ENCODE data around the gene FLNC. TPM values are rescaled to one million over a fixed set of nuclear protein-coding genes. Genes with fewer than 3 reads are reported as not detected.
A peak's percentile ranks its signal among the peaks of the same experiment; 100 is the strongest.

The FLNC gene
- polyA plus RNA-seq, 3 donors from 2014 or later: not detected

DNA sequence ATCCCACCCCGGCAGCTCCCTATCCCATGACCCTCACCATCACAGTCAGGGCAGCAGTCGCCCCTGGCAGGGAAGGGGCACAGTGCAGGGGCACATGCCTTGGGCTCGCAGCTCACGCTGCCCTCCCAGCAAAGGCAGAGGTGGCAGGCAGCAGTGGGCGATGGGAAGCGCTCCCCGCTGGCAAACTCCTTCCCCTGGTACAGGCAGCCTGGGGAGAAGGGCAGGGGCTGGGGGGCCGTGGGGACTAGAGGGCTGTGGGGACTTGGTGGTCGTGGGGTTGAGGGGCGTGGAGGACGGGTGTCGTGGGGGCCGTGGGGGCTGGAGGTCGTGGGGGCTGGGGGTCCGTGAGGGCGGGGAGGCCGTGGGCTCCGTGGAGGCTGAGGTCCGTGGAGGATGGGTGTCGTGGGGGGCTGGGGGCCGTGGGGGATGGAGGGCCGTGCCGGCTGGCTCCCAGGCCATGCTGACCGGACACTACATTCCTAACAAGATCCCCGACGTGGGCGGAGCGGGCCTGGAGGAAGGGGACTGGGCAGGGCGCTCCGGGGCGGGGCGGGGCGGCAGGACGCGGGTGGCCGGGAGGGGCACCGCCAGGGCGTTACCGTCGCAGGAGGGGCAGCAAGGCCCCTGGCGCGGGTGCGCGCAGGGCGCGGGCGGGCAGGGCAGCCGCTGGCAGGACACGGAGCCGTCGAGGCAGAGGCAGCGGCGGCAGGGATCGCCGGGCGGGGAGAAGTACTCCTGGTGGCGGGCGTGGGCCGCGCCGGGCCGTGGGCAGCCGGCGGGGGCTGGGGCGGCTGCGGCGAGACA, 60.3 kb downstream of the FLNC start:
- H3K4me3 Mint-ChIP-seq: peak overlapping the region in 2 of 5 donors; percentile 45 to 54
- H3K9me3 Mint-ChIP-seq: no peaks in the 10 kb centered on the region

DNA sequence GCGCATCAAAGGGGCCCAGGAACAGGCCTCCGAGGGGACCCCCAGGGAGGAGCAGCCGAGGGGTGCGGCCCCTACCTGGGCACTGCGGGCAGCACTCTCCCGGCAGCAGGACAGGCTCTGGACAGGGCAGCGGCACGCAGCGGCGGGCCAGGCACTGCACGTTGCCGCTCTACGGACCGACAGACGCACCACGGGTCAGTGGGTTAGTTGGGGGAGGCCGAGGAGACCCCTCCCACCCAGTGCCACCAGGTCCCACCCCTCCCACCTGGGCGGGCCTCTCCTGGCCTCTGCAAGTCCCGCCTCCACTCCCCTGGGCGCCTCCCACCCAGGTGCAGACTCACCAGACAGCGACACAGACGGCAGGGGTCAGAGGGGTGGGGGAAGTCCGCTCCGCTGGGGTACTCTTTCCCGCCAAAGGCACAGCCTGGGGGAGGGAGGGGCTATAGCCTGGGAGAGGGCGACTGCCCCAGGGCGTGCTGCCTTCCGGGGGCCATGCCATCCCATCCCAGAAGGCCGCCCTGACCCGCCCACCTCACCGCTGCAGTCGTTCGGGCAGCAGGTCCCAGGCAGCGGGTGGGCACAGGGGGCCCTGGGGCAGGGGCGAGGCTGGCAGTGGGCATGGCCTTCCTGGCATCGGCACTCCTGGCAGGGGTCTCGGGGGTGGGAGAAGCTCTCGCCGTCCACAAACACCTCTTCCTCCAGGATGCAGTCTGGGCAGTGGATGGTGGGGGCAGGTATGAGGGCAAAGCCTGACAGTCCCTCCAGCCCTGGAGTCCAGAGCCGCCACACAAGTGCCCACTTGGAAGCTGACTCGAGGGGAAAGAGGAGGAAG, 61.1 kb downstream of the FLNC start:
- no peak overlapping the region for H3K27ac Mint-ChIP-seq
- peaks cover 1 to 5% of the 10 kb centered on the region in 2 donors for H3K4me1 Mint-ChIP-seq
- no peak for DNase-seq
- no peaks in the 10 kb centered on the region for H3K9me3 Mint-ChIP-seq
- peak overlapping the region in 2 of 5 donors; percentile 18 to 27 for H3K4me3 Mint-ChIP-seq
- no peaks in the 10 kb centered on the region for H3K36me3 Mint-ChIP-seq
- H3K27me3 Mint-ChIP-seq (ENCODE audit: low read depth in 3 of 3): peaks cover 0 to 2% (median 1%) of the 10 kb centered on the region in 3 donors

More for the DNA sequence above, 60.3 kb downstream of the FLNC start:
- H3K27ac Mint-ChIP-seq: no peak overlapping the region
- DNase-seq: no peak
- H3K27me3 Mint-ChIP-seq (ENCODE audit: low read depth in 3 of 3): peaks cover 0 to 2% (median 1%) of the 10 kb centered on the region in 3 donors
- no peaks in the 10 kb centered on the region for H3K36me3 Mint-ChIP-seq
- H3K4me1 Mint-ChIP-seq: peaks cover 1 to 5% of the 10 kb centered on the region in 2 donors

DNA sequence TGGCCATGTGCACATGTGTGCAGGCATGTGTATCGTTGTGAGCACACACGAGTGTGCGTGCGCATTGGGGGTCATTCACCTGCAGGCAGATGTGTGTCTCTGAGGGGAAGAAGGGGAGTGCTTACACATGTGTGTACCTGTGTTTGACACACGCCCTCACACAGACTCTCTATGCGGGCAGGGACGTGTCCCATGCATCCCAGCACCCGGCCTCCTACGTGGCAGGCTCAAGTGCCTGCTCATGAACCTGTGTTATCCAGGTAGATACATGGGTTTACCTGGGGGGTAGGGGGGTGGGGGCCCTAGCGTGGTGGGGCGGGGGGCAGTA, 61.7 kb downstream of the FLNC start:
- Mint-ChIP-seq H3K27ac (no peak overlapping the region), H3K4me1 (peaks cover 1 to 5% of the 10 kb centered on the region in 2 donors), H3K36me3 (no peaks in the 10 kb centered on the region), H3K9me3 (no peaks in the 10 kb centered on the region), H3K27me3 (ENCODE audit: low read depth in 3 of 3) (peaks cover 1 to 4% (median 2%) of the 10 kb centered on the region in 3 donors), H3K4me3 (peak overlapping the region in 2 of 5 donors; percentile 18 to 27)
- no peak for DNase-seq

DNA sequence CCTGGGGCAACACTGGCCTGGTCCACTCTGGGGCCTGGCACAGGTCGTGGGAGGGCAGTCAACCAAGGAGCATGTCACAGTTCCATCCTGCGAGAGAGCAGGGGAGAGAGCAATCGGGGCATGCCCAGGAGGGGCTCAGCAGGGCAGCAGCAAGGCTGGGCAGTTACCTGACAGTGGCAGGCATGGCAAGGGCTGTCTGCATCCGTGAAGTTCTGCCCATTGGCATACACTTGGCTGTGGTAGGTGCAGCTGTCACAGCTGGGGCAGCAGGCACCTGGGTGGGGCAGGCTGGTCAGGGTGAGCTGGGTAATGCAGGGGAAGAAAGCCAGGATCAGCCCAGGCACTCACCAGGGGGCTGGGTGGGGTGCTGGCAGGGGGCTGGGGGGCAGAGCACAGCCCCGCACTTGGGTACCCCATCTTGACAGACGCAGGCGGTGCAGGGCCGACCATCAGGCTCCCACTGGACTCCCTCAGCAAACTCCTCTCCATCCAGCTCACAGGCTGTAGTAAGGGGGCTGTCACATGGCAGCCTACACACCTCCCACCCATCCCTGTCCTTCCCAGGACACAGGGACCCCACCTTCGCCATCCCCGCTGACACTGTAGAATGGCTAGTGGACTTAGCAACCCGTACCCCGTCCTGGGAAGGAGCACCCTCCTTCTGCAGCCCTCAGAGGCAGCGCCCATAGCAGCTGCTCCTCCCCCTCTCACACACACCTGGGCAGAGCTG, 62.5 kb downstream of the FLNC start:
- DNase-seq: no peak
- H3K36me3 Mint-ChIP-seq: no peaks in the 10 kb centered on the region
- no peaks in the 10 kb centered on the region for H3K9me3 Mint-ChIP-seq
- H3K27me3 Mint-ChIP-seq (ENCODE audit: low read depth in 3 of 3): peaks cover 1 to 4% (median 3%) of the 10 kb centered on the region in 3 donors
- no peak overlapping the region for H3K27ac Mint-ChIP-seq
- H3K4me1 Mint-ChIP-seq: peaks cover 1 to 5% of the 10 kb centered on the region in 2 donors
- H3K4me3 Mint-ChIP-seq: no peak overlapping the region

DNA sequence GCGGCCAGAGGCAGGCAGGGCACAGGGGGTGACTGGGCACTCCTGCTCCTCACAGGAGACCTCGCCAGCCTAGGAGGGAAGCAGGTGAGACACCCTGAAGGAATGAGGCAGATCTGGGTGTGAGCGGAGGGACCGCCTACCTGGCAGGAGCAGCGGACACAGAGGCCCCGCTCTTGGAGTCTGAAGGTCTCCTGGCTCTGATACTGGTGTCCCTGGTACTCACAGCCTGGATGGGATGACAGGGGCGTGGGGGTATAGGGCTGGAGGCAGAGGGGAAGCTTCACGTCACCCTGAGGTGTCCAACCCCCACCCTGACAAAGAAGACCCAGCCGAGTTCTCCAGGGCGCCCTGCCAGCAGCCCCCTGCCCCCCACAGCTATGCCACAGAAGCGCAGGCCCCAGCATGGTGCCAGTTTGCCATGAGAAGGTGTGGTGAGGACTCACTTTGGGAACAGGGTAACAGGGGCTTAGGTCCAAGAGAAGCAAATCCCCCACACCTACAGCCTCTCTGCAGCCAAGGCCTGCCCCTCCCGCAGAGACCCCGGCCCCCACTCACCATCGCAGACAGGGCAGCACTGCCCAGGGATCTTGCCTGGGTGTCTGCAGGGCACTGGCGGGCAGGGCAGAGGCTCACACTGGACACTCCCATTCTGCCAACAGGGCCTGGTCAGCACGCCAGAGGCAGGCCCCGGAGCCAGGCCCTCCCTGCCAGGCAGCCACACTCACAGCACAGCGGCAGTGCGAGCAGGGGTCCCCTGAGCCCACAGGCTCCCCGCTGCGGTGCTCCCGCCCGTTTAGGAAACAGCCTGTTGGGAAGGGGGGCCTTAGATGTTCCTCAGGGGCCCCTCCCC, 63.3 kb downstream of the FLNC start:
- H3K27ac Mint-ChIP-seq: no peak overlapping the region

DNA sequence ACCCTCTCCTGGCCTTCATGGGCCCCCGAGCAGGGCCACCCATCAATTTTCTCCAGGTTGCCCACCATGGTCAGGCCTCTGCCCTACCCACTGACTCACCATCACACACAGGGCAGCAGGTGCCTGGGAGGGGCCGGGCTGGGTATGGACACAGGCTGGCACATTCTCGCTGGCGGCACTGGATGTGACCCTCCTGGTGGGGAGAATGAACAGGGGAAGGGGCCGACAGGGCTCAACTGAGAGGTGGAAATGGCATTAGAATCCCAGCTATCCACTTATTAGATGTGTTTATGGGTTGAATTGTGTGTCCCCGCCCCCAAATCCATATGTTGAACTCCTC, 63.9 kb downstream of the FLNC start:
- no peak for DNase-seq

More for the DNA sequence above, 63.3 kb downstream of the FLNC start:
- Mint-ChIP-seq H3K4me1 (peaks cover 1 to 5% of the 10 kb centered on the region in 2 donors), H3K27me3 (ENCODE audit: low read depth in 3 of 3) (peaks cover 1 to 4% (median 3%) of the 10 kb centered on the region in 3 donors), H3K36me3 (no peaks in the 10 kb centered on the region), H3K4me3 (no peak overlapping the region), H3K9me3 (peaks cover 0 to under 1% (median 0%) of the 10 kb centered on the region in 6 donors)
- DNase-seq: no peak

DNA sequence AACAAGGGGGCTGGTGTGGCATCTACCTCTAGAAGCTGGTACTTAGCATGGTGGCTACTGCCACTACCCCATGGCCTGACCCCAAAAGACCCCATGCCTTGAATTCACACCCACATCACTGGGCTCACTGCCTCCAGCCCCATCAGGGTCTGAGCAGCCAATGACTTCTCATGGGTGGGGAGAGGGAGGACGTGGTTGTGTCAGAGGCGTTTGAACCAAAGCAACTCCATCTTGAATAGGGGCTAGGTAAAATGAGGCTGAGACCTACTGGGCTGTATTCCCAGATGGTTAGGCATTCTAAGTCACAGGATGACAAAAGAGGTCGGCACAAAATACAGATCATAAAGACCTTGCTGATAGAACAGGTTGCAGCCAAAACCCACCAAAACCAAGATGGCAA, 65.1 kb downstream of the FLNC start:
- H3K4me3 Mint-ChIP-seq: no peak overlapping the region
- peaks cover 0 to 1% of the 10 kb centered on the region in 2 donors for H3K4me1 Mint-ChIP-seq
- H3K9me3 Mint-ChIP-seq: peaks cover 0 to 2% (median 0%) of the 10 kb centered on the region in 6 donors
- H3K27me3 Mint-ChIP-seq (ENCODE audit: low read depth in 3 of 3): peaks cover 2 to 4% (median 3%) of the 10 kb centered on the region in 3 donors
- no peak for DNase-seq
- no peaks in the 10 kb centered on the region for H3K36me3 Mint-ChIP-seq
- no peak overlapping the region for H3K27ac Mint-ChIP-seq

More for the DNA sequence above, 63.9 kb downstream of the FLNC start:
- no peak overlapping the region for H3K4me3 Mint-ChIP-seq
- H3K36me3 Mint-ChIP-seq: no peaks in the 10 kb centered on the region
- peaks cover 1 to 5% of the 10 kb centered on the region in 2 donors for H3K4me1 Mint-ChIP-seq
- no peak overlapping the region for H3K27ac Mint-ChIP-seq
- peaks cover 1 to 4% (median 3%) of the 10 kb centered on the region in 3 donors for H3K27me3 Mint-ChIP-seq (ENCODE audit: low read depth in 3 of 3)
- H3K9me3 Mint-ChIP-seq: peaks cover 0 to 2% (median 0%) of the 10 kb centered on the region in 6 donors

DNA sequence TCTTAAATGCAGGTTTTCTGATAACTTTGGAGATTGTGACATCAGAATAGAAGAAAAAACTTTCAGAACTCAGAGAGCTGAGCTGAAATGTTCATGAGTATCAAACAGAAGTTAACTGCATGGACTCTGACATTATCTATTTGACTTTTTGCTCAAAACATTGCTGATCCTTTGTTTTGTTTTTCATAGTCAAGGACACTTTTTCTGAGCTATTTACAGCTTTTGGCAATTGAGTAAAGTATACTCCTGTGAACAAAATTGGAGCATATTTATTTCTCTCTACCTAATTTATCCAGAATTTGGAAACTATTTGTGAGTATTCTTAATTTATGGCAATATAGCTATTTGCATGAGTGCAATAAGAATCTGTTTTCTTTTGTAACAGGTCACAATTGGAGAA, 69.2 kb downstream of the FLNC start:
- no peak overlapping the region for H3K4me3 Mint-ChIP-seq
- H3K4me1 Mint-ChIP-seq: no peaks in the 10 kb centered on the region

DNA sequence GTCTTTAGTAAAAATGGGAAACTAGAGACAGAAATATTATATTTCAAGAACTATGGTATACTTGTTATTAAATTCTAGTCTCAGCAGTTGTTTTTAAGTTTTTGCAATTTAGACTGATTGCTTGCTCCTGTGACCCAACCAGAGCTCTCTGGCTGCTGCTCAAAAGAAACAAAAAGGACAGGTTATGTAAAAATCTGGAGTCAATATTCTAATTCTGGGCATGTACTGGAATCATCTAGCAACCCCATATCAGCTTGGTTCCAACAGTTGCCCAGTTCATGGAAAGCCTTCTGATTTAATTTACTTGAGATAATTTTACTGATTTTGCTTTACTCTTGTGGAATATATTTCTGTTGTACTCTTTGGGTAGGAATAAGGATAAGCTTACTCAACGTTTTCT, 70.0 kb downstream of the FLNC start:
- H3K4me3 Mint-ChIP-seq: no peak overlapping the region
- DNase-seq: no peak
- H3K9me3 Mint-ChIP-seq: peaks cover 0 to 3% (median 0%) of the 10 kb centered on the region in 6 donors

More for the DNA sequence above, 69.2 kb downstream of the FLNC start:
- Mint-ChIP-seq H3K27me3 (ENCODE audit: low read depth in 3 of 3) (peaks cover 2 to 6% (median 5%) of the 10 kb centered on the region in 3 donors), H3K36me3 (no peaks in the 10 kb centered on the region), H3K9me3 (peaks cover 0 to 3% (median 0%) of the 10 kb centered on the region in 6 donors), H3K27ac (no peak overlapping the region)
- no peak for DNase-seq

DNA sequence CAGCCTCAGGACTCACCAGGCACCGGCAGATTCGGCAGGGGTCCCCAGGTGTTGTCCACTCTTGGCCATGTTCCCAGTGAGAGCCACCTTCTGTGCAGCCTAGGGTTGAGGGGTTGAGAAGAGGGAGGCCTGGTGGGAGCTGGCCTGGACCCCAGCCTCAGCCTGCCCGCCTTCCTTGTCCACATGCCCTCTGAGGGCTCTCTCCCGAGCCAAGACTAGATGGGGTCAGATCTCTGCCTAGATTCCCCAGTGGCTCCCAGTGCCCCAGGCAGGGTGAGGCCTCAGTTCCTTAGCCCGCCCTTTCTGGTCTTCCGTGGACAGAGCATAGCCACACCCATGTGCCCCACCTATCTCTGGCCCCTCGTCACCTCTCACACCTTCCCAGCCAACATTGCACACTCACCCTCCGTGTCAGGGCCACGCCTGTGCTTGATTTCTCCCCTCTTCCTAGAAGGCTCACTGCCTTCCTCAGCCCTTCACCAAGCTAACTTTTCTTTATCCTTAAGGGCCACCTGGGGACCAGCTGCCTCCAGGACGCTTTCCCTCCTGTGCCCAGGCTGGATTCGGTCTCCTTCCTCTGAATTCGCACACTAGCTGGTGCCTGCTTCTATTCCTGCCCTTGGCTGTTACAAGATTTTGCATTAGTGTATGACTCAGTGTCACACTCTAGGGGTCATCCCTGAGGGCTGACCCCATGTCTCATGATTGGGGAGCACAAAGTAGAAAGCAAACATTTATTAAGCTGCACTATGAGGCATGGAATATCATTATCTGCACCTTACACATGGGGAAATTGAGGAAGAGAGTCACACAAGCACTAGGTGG, 72.8 kb downstream of the FLNC start:
- no peak for DNase-seq
- Mint-ChIP-seq H3K36me3 (no peaks in the 10 kb centered on the region), H3K9me3 (peaks cover 0 to 3% (median 0%) of the 10 kb centered on the region in 6 donors), H3K4me1 (no peaks in the 10 kb centered on the region), H3K27ac (peak overlapping the region in 1 of 6 donors; percentile 48), H3K27me3 (ENCODE audit: low read depth in 3 of 3) (peaks cover 2 to 10% (median 6%) of the 10 kb centered on the region in 3 donors), H3K4me3 (no peak overlapping the region)

More for the DNA sequence above, 70.0 kb downstream of the FLNC start:
- peaks cover 2 to 5% (median 5%) of the 10 kb centered on the region in 3 donors for H3K27me3 Mint-ChIP-seq (ENCODE audit: low read depth in 3 of 3)
- H3K4me1 Mint-ChIP-seq: no peaks in the 10 kb centered on the region
- H3K27ac Mint-ChIP-seq: no peak overlapping the region
- no peaks in the 10 kb centered on the region for H3K36me3 Mint-ChIP-seq

DNA sequence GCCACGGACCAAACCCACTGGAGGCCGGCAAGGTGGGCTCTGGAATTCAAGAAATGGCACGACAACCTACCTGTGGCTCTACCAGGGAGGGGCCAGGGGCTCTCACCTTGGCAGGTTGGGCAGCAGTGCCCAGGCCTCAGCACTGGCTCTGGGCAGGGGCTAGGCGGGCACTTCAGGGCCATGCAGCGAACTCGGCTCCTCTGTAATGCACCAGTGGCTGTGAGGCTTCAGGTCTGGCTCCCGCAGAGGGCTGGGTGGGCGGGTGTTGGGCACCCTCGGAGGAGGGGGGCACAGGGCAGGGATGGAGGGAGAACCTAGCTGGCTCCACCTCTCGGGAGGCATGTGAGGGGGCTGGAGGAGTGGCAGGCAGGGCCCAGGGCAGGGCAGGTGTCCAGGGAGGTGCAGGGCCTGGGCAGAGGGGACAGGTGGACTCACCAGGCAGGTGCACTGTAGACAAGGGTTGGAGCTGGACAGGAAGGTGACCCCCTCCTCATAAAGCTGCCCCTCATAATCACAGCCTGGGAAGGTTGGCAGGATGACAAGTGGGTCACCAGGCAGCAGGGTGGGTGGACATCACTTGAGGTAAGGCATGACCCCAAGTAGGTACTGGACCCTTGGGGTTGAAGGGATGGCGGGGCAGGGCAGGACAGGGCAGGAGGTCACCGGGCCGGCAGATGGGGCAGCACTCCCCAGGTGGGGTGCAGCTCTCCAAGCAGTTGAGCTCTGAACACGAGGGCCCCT, 73.6 kb downstream of the FLNC start:
- H3K4me3 Mint-ChIP-seq: no peak overlapping the region
- no peak overlapping the region for H3K27ac Mint-ChIP-seq
- DNase-seq: no peak
- H3K36me3 Mint-ChIP-seq: no peaks in the 10 kb centered on the region
- H3K27me3 Mint-ChIP-seq (ENCODE audit: low read depth in 3 of 3): peaks cover 2 to 11% (median 7%) of the 10 kb centered on the region in 3 donors
- no peaks in the 10 kb centered on the region for H3K4me1 Mint-ChIP-seq
- H3K9me3 Mint-ChIP-seq: peaks cover 0 to 3% (median 0%) of the 10 kb centered on the region in 6 donors
